ENCODE results near the gene HEXD. TPM values are rescaled to one million over a fixed set of nuclear protein-coding genes. Genes with fewer than 3 reads are reported as not detected.

Gene HEXD
- total RNA-seq, 1 donor from 2014 or later = 26.4 TPM

GRCh38 chr17:82415336-82415735 is 2.8 kb upstream of the HEXD start:
- no peak for DNase-seq

- no peak for DNase-seq
These were observed 2.4 kb upstream of the HEXD start for GRCh38 chr17:82415786-82416185.

GRCh38 chr17:82416264-82416663 is 1.9 kb upstream of the HEXD start:
- DNase-seq = no peak

- DNase-seq = no peak
These were observed 1.4 kb upstream of the HEXD start for GRCh38 chr17:82416771-82417170.

GRCh38 chr17:82419540-82419939 is 1.4 kb downstream of the HEXD start:
- DNase-seq = no peak

GRCh38 chr17:82424001-82424862 is 6.1 kb downstream of the HEXD start:
- DNase-seq = peak; percentile 45

- DNase-seq = no peak
These were observed 6.7 kb downstream of the HEXD start for GRCh38 chr17:82424863-82425159.

- DNase-seq = no peak
These were observed 10.4 kb downstream of the HEXD start for GRCh38 chr17:82428546-82428945.

GRCh38 chr17:82429824-82430223 is 11.7 kb downstream of the HEXD start:
- no peak for DNase-seq

GRCh38 chr17:82432017-82432416 is 13.9 kb downstream of the HEXD start:
- no peak for DNase-seq

- no peak for DNase-seq
These were observed 15.5 kb downstream of the HEXD start for GRCh38 chr17:82433560-82434215.

- no peak for DNase-seq
These were observed 16.0 kb downstream of the HEXD start for GRCh38 chr17:82434216-82434565.

- no peak for DNase-seq
These were observed 17.0 kb downstream of the HEXD start for GRCh38 chr17:82435103-82435502.

- DNase-seq = no peak
These were observed 17.7 kb downstream of the HEXD start for GRCh38 chr17:82435601-82436583.

- DNase-seq = no peak
These were observed 18.6 kb downstream of the HEXD start for GRCh38 chr17:82436601-82437324.

GRCh38 chr17:82437325-82437668 is 19.1 kb downstream of the HEXD start:
- no peak for DNase-seq

- no peak for DNase-seq
These were observed 20.4 kb downstream of the HEXD start for GRCh38 chr17:82438401-82439193.

GRCh38 chr17:82439194-82439828 is 21.2 kb downstream of the HEXD start:
- DNase-seq = no peak

GRCh38 chr17:82439829-82440365 is 21.8 kb downstream of the HEXD start:
- no peak for DNase-seq

GRCh38 chr17:82440469-82440981 is 22.4 kb downstream of the HEXD start:
- DNase-seq = no peak

Measured in tongue (tissue), 2 donors.